Ureter (tissue), 1 donor: ENCODE data around the gene PLXNA4. TPM values are rescaled to one million over a fixed set of nuclear protein-coding genes. Genes with fewer than 3 reads are reported as not detected.

Experiments
- DNase-seq: peaks from one replicate; pipeline ENCODE4 v3.0.0-alpha.2; 2020; ENCODE audit warnings: low spot score
- total RNA-seq: library from RNA; stranded (reverse); gene quantifications from one replicate; pipeline ENCODE4 v1.2.4, GENCODE V29; 2023
- donor health status: DM: yes; HTN: yes; CAD: no.

Gene PLXNA4
- total RNA-seq, 1 donor from 2014 or later: 7.6 TPM

GRCh38 chr7:132536654-132537395 lies 39.4 kb downstream of the PLXNA4 start:
- no peak for DNase-seq

DNA sequence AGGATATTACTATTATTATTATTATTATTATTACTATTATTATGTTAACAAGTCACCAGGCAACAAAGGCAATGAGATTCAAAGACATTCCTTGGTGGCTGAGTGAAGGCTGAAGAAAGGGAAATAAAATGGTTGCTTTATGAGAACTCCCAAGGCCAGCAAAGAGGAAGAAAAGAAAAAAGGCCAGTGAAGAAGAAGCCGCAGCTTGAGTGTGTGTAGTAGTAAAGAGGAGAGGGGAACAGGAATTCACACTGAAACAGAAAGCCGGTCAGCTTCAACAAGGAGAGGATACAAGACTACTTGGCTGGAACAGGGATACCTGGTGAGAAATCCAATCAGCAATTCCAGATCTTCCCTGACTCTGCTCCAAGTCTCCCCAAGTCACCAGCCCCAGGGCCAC lies 42.4 kb downstream of the PLXNA4 start:
- no peak for DNase-seq

DNA sequence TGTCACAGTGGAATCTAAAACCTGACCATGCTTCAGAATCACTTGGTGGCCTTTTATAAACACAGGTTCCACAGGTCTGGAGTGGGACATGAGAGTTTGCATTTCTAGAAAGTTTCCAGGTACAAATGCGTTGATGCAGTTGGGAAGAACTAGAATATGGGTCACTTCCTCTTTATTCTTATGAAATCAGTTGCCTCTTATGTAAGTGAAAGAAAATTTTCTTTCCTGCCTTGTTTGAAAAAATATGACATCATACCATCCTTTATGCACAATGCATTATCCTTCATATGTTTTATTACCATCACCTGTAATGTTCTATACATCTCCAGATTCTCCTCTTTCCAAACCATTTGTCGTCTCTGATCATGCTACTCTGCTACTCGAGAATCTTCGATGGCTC lies 44.0 kb downstream of the PLXNA4 start:
- no peak for DNase-seq

DNA sequence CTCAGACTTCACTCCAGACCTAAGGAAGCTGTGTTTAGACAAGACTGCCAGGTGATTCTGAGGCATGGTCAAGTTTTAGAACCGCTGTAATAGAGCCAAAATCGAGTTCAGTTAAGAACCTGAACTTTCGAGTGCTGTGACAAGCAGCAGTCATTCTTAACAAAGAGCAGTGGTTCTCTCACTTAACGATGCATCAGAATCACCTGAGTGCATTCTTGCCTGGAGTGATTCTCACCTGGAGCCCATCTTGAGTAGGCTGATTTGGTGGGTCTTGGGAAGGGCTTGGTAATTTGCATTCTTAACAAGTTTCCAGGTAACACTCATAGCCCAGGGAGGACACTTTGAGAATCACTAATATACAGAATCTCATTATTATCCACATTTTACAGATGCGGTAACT lies 44.7 kb downstream of the PLXNA4 start:
- DNase-seq: no peak

- no peak for DNase-seq
These were observed 47.6 kb downstream of the PLXNA4 start for GRCh38 chr7:132528695-132529094.

DNA sequence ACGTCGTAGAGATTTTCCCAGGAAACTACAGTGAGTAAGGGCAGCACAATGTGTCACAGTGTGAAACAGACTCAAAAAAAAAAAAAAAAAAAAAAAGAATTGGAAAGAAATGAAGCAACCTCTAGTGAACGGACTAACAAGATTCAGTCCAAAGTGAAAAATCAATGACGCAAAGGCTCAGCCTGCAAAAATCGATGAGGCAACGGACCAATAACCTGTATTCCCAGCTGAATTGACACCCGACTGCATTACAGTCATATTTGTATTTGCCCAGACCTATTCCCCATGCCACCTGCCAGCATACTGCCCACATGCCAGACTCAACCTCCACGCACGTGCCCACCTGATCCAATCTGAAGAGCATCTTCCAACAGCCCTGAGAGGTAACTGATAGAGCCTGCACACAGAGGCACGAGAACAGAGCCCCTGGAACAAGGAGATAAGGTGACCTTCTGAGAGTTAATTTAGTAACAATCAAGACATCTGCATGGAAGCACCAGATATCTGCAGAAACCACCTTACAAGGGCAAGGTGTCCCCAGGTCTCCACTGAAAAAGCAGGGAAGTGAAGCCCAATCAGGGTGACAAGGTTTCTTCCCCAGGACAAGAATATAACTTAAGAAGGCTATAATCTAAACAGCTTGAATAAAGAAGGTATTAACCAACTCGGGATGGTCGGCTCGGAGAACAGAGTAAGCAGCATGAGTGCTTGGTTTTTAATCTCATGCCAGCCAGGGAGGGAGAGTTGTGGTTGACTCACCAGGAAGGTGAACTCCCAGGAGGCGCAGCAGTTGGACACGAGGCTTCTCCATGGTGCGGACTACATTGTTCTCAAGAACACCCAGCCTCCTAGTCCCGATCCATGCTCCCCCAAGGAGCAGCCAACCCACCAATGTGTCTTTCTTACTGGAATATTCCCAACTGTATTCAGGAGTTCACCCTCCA lies 48.5 kb downstream of the PLXNA4 start:
- no peak for DNase-seq

DNA sequence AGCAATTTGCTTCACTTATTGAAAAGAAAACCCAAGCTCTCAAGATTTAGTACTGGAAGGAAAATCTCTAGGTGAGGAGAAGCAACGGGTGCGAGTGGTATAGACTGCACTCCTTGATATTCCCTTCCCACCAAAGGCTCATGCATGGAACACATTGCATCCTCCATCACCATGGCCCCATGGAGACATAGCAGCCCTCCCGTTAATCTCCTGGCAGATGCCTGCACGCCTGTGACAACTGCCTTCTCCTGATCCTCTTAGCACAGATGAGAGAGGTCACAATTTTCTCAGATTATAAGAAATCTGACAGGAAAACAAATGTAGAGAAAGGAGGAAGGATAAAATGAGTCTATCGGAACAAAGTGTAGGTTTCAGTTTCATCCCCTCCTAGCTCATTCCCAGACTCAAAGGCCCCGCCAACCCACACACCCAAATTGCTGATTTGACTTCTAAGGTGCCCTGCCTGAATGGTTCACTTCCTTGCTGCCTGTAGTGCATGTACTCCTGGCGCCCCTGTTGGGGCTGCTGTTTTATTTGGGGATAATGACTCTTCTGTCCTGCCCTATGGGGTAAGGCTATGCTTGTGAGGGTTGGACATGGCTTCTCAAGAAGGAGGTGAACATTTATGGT lies 50.0 kb downstream of the PLXNA4 start:
- no peak for DNase-seq

- no peak for DNase-seq
These were observed 54.8 kb downstream of the PLXNA4 start for GRCh38 chr7:132521423-132521822.

GRCh38 chr7:132520591-132521280 lies 55.5 kb downstream of the PLXNA4 start:
- no peak for DNase-seq

DNA sequence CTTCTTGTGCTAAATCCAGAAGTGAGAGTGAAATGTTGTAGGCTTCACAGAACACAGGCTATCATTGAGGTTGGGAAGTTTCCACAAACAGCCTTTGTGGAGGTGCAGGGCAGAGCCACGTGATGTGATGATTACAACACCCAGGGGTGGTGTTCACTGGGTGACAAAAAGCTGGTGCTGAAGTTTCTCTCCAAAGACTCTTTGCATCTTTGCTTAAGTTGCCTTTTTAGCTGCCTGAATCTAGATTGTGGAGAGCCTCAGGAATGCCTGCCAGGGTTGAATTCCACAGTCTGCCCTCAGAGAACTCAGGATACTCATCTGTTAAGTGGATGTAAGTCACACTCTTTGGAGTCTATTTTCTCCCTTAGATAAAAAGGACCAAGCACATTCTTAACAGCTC lies 56.3 kb downstream of the PLXNA4 start:
- DNase-seq: no peak

GRCh38 chr7:132518839-132519173 lies 57.5 kb downstream of the PLXNA4 start:
- DNase-seq: no peak

GRCh38 chr7:132518102-132518838 lies 58.0 kb downstream of the PLXNA4 start:
- no peak for DNase-seq

- no peak for DNase-seq
These were observed 60.0 kb downstream of the PLXNA4 start for GRCh38 chr7:132516042-132516840.

DNA sequence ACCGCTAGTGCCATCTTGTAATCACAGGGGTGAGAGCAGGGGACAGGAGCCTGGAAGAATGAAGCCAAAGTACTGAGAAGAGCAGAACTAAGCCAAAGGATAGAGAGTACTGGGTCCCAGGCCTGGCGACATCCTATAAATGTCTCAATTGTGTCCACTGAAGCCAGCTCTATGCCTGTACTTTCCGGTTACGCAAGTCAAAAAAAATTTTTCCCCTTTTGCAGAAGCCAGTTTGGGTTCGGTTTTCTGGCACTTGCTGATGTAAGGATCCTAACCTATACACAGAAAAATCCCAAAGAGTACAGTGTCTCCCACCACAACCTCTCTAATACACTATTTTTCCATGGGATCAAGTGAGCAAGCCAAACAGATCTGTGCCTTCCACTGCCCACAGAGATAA lies 61.1 kb downstream of the PLXNA4 start:
- DNase-seq: no peak

DNA sequence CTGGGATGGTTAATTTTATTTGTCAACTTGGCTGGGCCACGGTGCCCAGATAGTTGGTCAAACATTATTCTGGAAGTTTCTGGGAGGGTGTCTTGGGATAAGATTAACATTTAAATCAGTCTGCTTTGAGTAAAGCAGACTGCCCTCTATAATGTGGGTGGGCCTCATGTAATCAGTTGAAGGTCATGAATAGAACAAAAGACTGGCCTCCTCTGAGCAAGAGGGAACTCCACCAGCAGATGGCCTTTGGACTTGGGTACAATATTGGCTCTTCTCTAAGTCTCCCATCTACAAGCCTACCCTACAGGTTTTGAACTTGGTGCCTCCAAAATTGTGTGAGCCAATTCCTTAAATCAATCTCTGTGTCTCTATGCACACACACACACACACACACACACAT lies 61.8 kb downstream of the PLXNA4 start:
- DNase-seq: no peak

- no peak for DNase-seq
These were observed 64.3 kb downstream of the PLXNA4 start for GRCh38 chr7:132511921-132512320.

DNA sequence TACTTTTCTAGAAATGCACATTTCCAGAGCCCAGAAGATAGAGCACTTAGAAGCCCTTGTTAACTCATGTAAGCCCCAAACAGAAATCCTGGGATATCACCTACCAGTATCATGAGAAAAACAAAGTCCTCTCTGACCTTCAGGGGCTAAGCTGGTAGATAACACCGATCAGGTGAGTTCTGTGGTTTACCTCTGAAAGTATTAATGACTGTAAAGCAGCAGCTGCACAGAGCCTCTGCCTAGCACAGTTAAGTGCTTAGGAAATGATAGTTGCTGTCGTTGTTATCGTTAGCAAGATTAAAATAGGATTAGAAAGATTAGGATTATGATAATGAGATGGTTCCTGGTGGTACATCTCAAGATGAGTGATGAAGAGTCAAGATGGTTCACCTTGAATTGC lies 64.9 kb downstream of the PLXNA4 start:
- DNase-seq: no peak

- DNase-seq: no peak
These were observed 66.6 kb downstream of the PLXNA4 start for GRCh38 chr7:132509643-132510042.

DNA sequence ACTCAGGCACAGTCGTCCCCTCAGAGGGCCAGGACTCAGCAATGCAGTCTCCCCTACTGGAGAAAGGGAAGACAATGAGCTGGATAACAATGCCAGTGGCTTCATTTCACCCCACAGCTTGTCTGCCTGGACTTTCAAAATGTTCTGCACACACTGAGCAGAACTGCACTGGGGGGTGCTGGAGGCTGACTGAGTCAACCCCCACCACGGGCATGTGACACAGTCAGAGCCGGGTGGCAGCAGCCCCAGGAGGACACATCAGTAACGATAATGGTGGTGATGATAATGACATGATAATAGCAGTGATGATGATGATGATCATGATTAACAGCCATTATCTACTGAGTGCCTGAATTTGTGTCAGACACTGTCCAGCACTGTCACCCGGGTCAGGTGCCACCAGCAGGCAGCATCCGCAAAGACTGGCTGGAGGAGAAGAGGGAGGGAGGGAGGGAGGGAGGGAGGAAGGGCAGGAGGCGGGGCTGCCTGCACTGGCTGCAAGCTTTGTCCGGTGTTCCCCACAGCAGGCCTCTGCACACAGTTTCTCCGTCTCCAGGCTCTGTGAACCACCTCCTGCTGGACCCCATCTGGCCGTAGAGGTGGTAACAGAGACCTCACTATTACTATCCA lies 67.4 kb downstream of the PLXNA4 start:
- DNase-seq: no peak

- no peak for DNase-seq
These were observed 71.4 kb downstream of the PLXNA4 start for GRCh38 chr7:132504852-132505251.
